ENCODE measurements around the gene GRID2IP.
"Not testable (repeated sequence)": the region's sequence is repeated elsewhere in the genome, so short reads cannot be mapped to it uniquely, and the experiment has no call there.

The GRID2IP gene

GRCh38 chr7:6461946-6462550 is 89.2 kb downstream of the GRID2IP start:
- no peak overlapping the region for H2AFZ ChIP-seq (ENCODE audit: low read length, unreplicated experiment)
- H3K4me1 ChIP-seq (ENCODE audit: control insufficient read depth, insufficient read depth, low read length, unreplicated experiment): peaks cover 13% of the 10 kb centered on the region
- H3K36me3 ChIP-seq (ENCODE audit: insufficient read depth, low read length): peaks cover 43% of the 10 kb centered on the region
- H3K27ac ChIP-seq (ENCODE audit: low read depth, low read length): peak overlapping the region; percentile 28
- no peaks in the 10 kb centered on the region for H3K27me3 ChIP-seq (ENCODE audit: insufficient read depth, low read length)
- H3K4me3 ChIP-seq (ENCODE audit: low read depth, low read length): no peak overlapping the region
- peaks cover 8% of the 10 kb centered on the region for H3K79me2 ChIP-seq (ENCODE audit: control insufficient read depth, insufficient read depth, low read length, unreplicated experiment)

- H3K36me3 ChIP-seq (ENCODE audit: insufficient read depth, low read length): peaks cover 34% of the 10 kb centered on the region
- no peak overlapping the region for H2AFZ ChIP-seq (ENCODE audit: low read length, unreplicated experiment)
- no peaks in the 10 kb centered on the region for H3K27me3 ChIP-seq (ENCODE audit: insufficient read depth, low read length)
- peaks cover 13% of the 10 kb centered on the region for H3K4me1 ChIP-seq (ENCODE audit: control insufficient read depth, insufficient read depth, low read length, unreplicated experiment)
- H3K27ac ChIP-seq (ENCODE audit: low read depth, low read length): no peak overlapping the region
- no peak overlapping the region for H3K4me3 ChIP-seq (ENCODE audit: low read depth, low read length)
- peaks cover 4% of the 10 kb centered on the region for H3K79me2 ChIP-seq (ENCODE audit: control insufficient read depth, insufficient read depth, low read length, unreplicated experiment)
Observed at GRCh38 chr7:6460990-6461584, 90.2 kb downstream of the GRID2IP start.

DNA sequence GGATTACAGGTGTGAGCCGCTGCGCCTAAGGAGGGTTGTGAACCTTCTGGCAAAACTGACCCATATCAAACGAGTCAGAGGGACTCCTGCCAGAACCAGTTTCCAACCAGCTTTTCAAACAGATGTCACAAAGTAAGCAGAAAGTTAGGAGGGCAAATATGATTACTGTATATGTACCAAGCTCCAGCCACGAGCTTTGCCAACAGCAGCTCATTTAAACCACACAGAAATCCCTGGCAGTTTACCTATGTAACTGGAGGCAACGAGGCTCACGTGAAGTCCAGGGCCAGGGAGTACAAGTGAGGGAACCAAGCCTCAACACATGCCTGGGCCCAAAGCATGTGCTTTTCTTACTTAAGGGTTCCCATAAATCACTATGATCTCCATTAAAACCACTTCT is 91.0 kb downstream of the GRID2IP start:
- H3K36me3 ChIP-seq (ENCODE audit: insufficient read depth, low read length): peaks cover 26% of the 10 kb centered on the region
- no peak overlapping the region for H3K27ac ChIP-seq (ENCODE audit: low read depth, low read length)
- peaks cover 13% of the 10 kb centered on the region for H3K4me1 ChIP-seq (ENCODE audit: control insufficient read depth, insufficient read depth, low read length, unreplicated experiment)
- no peak overlapping the region for H2AFZ ChIP-seq (ENCODE audit: low read length, unreplicated experiment)
- no peaks in the 10 kb centered on the region for H3K27me3 ChIP-seq (ENCODE audit: insufficient read depth, low read length)
- H3K4me3 ChIP-seq (ENCODE audit: low read depth, low read length): no peak overlapping the region
- no peaks in the 10 kb centered on the region for H3K79me2 ChIP-seq (ENCODE audit: control insufficient read depth, insufficient read depth, low read length, unreplicated experiment)

GRCh38 chr7:6458676-6459075 is 92.6 kb downstream of the GRID2IP start:
- not testable (repeated sequence) for H3K27me3 ChIP-seq (ENCODE audit: insufficient read depth, low read length); H3K79me2 ChIP-seq (ENCODE audit: control insufficient read depth, insufficient read depth, low read length, unreplicated experiment); H3K4me3 ChIP-seq (ENCODE audit: low read depth, low read length); H2AFZ ChIP-seq (ENCODE audit: low read length, unreplicated experiment); H3K27ac ChIP-seq (ENCODE audit: low read depth, low read length)
- H3K36me3 ChIP-seq (ENCODE audit: insufficient read depth, low read length): peaks cover 26% of the 10 kb centered on the region
- H3K4me1 ChIP-seq (ENCODE audit: control insufficient read depth, insufficient read depth, low read length, unreplicated experiment): peaks cover 21% of the 10 kb centered on the region

DNA sequence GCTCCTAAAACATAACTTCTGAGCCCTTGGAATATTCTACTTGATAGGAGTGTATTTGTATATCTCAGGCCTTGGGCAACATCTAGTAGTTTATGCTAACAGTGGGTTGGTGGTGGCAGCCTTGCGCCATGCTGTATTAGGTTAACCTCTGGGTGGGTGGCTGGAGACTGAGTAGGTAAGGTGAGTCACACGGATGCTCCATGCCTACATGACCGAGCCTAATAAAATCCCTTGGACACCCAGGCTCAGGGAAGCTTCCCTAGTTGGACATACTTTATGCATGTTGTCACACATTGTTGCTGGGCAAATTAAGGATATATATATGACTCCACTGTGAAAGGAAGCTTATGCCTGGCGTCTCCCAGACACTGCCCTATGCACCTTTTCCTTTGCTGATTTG is 97.5 kb downstream of the GRID2IP start:
- Histone ChIP-seq H3K27me3 (ENCODE audit: insufficient read depth, low read length) (no peaks in the 10 kb centered on the region), H3K4me1 (ENCODE audit: control insufficient read depth, insufficient read depth, low read length, unreplicated experiment) (peaks cover 19% of the 10 kb centered on the region), H3K79me2 (ENCODE audit: control insufficient read depth, insufficient read depth, low read length, unreplicated experiment) (no peaks in the 10 kb centered on the region), H3K36me3 (ENCODE audit: insufficient read depth, low read length) (no peaks in the 10 kb centered on the region), H3K27ac (ENCODE audit: low read depth, low read length) (peak overlapping the region; percentile 60), H2AFZ (ENCODE audit: low read length, unreplicated experiment) (no peak overlapping the region), H3K4me3 (ENCODE audit: low read depth, low read length) (no peak overlapping the region)

DNA sequence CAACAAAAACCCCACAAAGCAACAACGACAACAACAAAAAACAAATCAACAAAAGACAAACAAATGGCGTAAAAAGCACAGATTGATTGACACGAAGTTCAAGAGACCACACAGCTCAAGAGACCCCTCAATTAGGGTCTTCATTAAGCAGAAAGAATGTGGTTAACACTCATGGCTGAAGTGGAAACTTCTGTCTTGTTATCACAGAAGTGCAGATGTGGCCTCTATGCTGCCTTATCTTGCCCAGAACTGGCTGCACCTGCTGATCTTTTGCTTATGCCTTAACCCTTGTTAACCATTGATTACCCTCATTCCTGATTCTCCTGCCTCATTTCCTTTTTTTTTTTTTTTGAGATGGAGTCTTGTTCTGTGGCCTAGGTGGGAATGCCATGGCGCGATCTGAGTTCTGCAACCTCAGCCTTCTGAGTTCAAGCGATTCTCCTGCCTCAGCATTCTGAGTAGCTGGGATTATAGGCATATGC is 100.0 kb downstream of the GRID2IP start:
- H3K79me2 ChIP-seq (ENCODE audit: control insufficient read depth, insufficient read depth, low read length, unreplicated experiment): peaks cover 11% of the 10 kb centered on the region
- H2AFZ ChIP-seq (ENCODE audit: low read length, unreplicated experiment): no peak overlapping the region
- no peaks in the 10 kb centered on the region for H3K27me3 ChIP-seq (ENCODE audit: insufficient read depth, low read length)
- H3K27ac ChIP-seq (ENCODE audit: low read depth, low read length): no peak overlapping the region
- H3K36me3 ChIP-seq (ENCODE audit: insufficient read depth, low read length): no peaks in the 10 kb centered on the region
- H3K4me1 ChIP-seq (ENCODE audit: control insufficient read depth, insufficient read depth, low read length, unreplicated experiment): peaks cover 21% of the 10 kb centered on the region
- H3K4me3 ChIP-seq (ENCODE audit: low read depth, low read length): no peak overlapping the region

- not testable (repeated sequence) for H3K4me3 ChIP-seq (ENCODE audit: low read depth, low read length); H3K27ac ChIP-seq (ENCODE audit: low read depth, low read length); H2AFZ ChIP-seq (ENCODE audit: low read length, unreplicated experiment); H3K27me3 ChIP-seq (ENCODE audit: insufficient read depth, low read length); H3K36me3 ChIP-seq (ENCODE audit: insufficient read depth, low read length)
- H3K4me1 ChIP-seq (ENCODE audit: control insufficient read depth, insufficient read depth, low read length, unreplicated experiment): peaks cover 21% of the 10 kb centered on the region
- H3K79me2 ChIP-seq (ENCODE audit: control insufficient read depth, insufficient read depth, low read length, unreplicated experiment): peaks cover 17% of the 10 kb centered on the region
Observed at GRCh38 chr7:6450591-6450990, 100.7 kb downstream of the GRID2IP start.

GRCh38 chr7:6449884-6450283 is 101.4 kb downstream of the GRID2IP start:
- not testable (repeated sequence) for H2AFZ ChIP-seq (ENCODE audit: low read length, unreplicated experiment); H3K27ac ChIP-seq (ENCODE audit: low read depth, low read length); H3K27me3 ChIP-seq (ENCODE audit: insufficient read depth, low read length); H3K4me3 ChIP-seq (ENCODE audit: low read depth, low read length)
- peaks cover 11% of the 10 kb centered on the region for H3K36me3 ChIP-seq (ENCODE audit: insufficient read depth, low read length)
- H3K4me1 ChIP-seq (ENCODE audit: control insufficient read depth, insufficient read depth, low read length, unreplicated experiment): peaks cover 25% of the 10 kb centered on the region
- peaks cover 24% of the 10 kb centered on the region for H3K79me2 ChIP-seq (ENCODE audit: control insufficient read depth, insufficient read depth, low read length, unreplicated experiment)

DNA sequence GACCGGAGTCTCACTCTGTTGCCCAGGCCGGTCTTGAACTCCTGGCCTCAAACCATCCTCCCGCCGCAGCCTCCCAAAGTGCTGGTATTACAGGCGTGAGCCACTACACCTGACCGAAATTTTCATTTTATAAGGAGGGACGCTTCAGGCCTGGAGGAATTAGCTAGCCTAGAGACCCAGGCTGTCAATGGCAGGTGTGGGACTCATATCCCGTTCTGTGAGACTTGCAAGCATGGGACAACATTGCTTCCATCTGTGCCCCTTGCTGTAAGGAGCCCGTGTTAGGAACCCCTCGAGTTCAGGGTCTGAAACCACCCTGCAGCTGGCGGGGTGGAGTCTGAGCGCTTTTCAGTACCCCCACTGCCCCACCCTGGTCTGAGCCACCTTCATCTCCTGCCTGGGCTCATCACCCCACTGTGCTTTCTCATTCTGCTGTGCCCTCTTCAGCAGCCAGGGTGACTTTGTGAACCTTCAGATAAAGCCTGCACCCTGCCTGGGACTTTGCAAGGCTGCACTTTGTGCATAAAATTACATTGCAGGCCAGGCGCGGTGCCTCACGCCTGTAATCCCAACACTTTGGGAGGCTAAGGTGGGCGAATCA is 102.2 kb downstream of the GRID2IP start:
- no peaks in the 10 kb centered on the region for H3K27me3 ChIP-seq (ENCODE audit: insufficient read depth, low read length)
- H3K27ac ChIP-seq (ENCODE audit: low read depth, low read length): peak overlapping the region; percentile 90

DNA sequence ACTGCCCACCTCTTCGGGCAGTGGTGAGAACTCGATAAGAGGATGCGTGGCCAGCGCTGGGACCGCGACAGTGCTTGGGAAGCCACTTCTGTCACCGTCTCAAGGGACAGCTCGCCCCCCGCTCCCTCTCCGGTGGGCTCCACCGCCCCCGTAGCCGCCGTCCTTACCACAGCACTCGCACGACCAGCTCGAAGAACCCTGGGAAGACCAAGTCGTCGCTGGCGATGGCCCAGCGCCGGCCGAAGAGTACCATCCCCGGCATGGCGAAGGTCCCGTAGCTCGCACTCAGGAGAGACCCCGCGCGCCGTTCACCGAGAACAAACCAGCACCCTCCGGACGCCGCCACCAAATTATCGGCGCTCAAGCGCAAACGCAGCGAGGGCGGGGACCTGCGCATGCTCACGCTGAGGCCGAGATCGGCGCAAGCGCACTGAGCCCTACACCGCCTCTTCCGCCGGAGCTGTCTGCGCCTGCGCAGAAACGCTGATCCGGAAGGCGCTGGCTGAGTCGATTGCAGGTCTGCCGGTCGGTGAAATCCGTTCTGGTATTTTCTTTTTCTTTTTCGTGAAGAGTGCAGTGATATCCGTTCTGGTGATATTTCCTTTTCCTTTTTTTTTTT is 103.6 kb downstream of the GRID2IP start, which contains the start of gene DAGLB:
Gene DAGLB (minus strand): TSS at position 374 of the 619 bp plus-strand sequence. CDS start 112 bp downstream, at position 262.
- Histone ChIP-seq H3K27ac (ENCODE audit: low read depth, low read length) (peak within 1 kb of the TSS; percentile 90), H2AFZ (ENCODE audit: low read length, unreplicated experiment) (no peak within 1 kb of the TSS)

More for the DNA sequence above, 102.2 kb downstream of the GRID2IP start:
- peaks cover 17% of the 10 kb centered on the region for H3K36me3 ChIP-seq (ENCODE audit: insufficient read depth, low read length)
- no peak overlapping the region for H2AFZ ChIP-seq (ENCODE audit: low read length, unreplicated experiment)
- peaks cover 30% of the 10 kb centered on the region for H3K4me1 ChIP-seq (ENCODE audit: control insufficient read depth, insufficient read depth, low read length, unreplicated experiment)
- no peak overlapping the region for H3K4me3 ChIP-seq (ENCODE audit: low read depth, low read length)
- H3K79me2 ChIP-seq (ENCODE audit: control insufficient read depth, insufficient read depth, low read length, unreplicated experiment): peaks cover 28% of the 10 kb centered on the region

More for the DNA sequence above, 103.6 kb downstream of the GRID2IP start, which contains the start of gene DAGLB:
- H3K79me2 ChIP-seq (ENCODE audit: control insufficient read depth, insufficient read depth, low read length, unreplicated experiment): peaks cover 28% of the 10 kb centered on the region
- H3K27me3 ChIP-seq (ENCODE audit: insufficient read depth, low read length): no peaks in the 10 kb centered on the region
- peak within 1 kb of the TSS; percentile 97 for H3K4me3 ChIP-seq (ENCODE audit: low read depth, low read length)
- peaks cover 34% of the 10 kb centered on the region for H3K4me1 ChIP-seq (ENCODE audit: control insufficient read depth, insufficient read depth, low read length, unreplicated experiment)
- peaks cover 17% of the 10 kb centered on the region for H3K36me3 ChIP-seq (ENCODE audit: insufficient read depth, low read length)

Data from ACC112 (cell line).